Epithelial cell of proximal tubule (primary cell): ENCODE results near the gene SCGB3A2. TPM values are rescaled to one million over a fixed set of nuclear protein-coding genes. Genes with fewer than 3 reads are reported as not detected.

ENCODE experiments used
- DNase-seq: peaks from one replicate; pipeline ENCODE4 v3.0.0-alpha.2; 2011; ENCODE audit warnings: low read depth
- H3K4me3 ChIP-seq: 2 replicates; pipeline ENCODE4 v1.5.1; 2011; ENCODE audit warnings: low read depth, mild to moderate bottlenecking, low read length
- total RNA-seq: library from RNA; depleted of rRNA; stranded (reverse); fragments of >200 nt; gene quantifications from 2 replicates; pipeline ENCODE4 v1.2.3, GENCODE V29; 2015
- TF ChIP-seq, protein P1 (sequence below): conservative IDR thresholded peaks from 2 replicates; pipeline ENCODE4 v1.5.1; 2012; ENCODE audit warnings: low read depth, mild to moderate bottlenecking, low read length

Gene SCGB3A2
- total RNA-seq, 1 donor from 2014 or later = not detected

DNA sequence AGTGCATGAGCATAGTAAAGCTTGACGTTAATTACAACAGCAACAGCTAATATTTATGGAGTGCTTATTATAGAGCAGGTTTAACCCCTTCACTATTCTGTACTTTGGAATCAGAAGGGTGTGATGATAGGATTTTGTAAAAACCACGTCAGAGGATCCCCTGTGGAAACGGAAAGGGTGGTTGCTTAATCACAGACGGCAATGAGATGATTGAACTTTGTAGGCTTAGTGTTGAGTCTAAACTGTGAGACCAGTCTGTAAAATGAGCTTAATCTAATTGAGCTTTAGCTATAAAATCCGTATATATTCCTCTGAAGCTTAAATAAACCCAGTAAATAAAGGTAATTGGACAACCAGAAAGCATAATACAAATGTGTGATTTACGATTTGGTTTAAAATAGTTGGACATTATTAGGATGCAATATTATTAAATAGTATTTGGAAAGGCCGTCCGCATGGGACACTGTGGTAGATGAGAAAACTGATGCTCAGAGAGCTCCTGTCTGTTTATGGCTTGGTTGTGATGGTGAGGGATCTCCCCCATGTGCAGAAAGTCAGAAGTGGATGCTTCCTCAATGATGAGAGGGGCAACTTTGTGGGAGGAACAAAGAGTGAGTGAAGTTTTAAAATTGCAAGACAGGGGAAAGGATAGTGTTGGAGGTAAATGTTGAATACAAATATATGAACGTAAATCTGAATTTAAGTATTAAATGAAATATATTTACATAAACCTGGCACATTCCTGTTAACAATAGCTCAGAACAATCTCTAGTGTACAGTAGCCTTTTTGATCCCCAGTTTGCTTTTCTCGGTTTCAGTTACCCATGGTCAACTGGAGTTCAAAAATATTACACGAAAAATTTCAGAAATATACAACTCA is 23.4 kb upstream of the SCGB3A2 start:
- TF ChIP-seq, protein P1, sequence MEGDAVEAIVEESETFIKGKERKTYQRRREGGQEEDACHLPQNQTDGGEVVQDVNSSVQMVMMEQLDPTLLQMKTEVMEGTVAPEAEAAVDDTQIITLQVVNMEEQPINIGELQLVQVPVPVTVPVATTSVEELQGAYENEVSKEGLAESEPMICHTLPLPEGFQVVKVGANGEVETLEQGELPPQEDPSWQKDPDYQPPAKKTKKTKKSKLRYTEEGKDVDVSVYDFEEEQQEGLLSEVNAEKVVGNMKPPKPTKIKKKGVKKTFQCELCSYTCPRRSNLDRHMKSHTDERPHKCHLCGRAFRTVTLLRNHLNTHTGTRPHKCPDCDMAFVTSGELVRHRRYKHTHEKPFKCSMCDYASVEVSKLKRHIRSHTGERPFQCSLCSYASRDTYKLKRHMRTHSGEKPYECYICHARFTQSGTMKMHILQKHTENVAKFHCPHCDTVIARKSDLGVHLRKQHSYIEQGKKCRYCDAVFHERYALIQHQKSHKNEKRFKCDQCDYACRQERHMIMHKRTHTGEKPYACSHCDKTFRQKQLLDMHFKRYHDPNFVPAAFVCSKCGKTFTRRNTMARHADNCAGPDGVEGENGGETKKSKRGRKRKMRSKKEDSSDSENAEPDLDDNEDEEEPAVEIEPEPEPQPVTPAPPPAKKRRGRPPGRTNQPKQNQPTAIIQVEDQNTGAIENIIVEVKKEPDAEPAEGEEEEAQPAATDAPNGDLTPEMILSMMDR = no peak
- no peak overlapping the region for H3K4me3 ChIP-seq
- DNase-seq = no peak

DNA sequence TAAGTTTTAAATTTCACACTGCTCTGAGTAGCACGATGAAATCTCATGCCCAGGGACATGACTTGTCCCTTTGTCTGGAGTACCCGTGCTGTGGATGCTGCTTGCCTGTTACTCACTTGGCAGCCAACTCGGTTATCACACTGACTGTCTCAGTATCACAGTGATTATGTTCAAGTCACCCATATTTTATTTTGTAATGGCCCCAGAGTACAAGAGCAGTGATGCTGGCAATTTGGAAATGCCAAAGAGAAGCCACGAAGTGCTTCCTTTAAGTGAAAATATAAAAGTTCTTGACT is 22.8 kb upstream of the SCGB3A2 start:
- no peak for DNase-seq
- no peak overlapping the region for H3K4me3 ChIP-seq
- TF ChIP-seq, protein P1 = no peak

DNA sequence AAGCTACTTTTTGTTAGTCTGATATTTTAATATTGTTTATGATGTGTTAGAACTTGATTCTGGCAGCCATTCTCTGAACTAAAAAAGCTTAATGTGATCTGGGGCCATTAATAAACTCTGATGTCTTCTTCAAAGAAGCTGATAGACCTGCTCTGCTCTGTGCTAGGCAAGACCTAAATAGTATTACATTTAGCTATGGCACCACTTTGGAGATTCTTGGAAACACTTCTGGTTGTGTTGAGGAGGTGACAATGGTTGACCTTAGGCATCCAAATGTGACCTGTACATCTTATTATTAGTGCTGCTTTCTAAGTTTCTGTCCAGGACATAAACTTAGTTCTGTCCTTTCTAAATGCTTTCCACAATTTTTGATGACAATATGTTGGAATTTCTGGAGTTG is 21.7 kb upstream of the SCGB3A2 start:
- DNase-seq = no peak
- H3K4me3 ChIP-seq = no peak overlapping the region
- TF ChIP-seq, protein P1 = no peak

DNA sequence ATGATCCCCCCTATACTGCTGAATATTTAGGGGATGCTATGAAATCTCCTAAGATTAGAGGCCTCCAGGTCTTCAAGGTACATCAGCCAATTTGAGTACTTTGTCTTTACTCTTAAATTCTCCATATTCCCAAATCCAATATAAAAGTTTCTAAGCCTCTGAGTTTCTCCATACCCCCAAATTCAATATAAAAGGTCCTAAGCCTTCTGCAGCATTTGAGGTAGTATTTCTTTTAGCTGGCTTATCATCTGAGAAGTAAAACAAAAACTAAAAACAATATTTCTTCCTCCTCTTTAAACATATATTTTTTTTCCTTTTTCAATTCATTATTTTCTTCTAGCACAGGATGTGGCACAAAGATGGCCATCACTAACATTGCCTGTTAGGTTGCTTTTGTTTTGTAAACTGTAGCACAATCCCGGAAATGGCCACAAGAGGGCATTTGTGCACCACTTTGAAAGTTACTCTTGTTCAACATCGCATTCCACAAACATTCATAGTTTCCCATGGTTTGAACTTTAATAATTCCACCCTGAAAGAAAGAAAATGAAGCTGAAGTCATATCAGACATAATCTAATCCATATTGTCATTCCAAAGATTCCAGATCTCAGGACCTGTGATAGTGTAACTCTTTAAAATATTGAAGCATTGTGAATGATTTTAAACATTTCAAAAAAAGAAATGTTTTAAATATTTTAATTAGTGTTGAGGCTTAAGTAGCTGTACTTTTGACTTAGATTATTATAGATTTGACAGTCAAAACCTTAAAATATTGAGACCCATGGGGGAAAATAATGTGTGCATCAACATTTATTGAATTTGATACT is 21.0 kb upstream of the SCGB3A2 start:
- H3K4me3 ChIP-seq = no peak overlapping the region
- TF ChIP-seq, protein P1 = peak; percentile 94
- DNase-seq = peak; percentile 3

DNA sequence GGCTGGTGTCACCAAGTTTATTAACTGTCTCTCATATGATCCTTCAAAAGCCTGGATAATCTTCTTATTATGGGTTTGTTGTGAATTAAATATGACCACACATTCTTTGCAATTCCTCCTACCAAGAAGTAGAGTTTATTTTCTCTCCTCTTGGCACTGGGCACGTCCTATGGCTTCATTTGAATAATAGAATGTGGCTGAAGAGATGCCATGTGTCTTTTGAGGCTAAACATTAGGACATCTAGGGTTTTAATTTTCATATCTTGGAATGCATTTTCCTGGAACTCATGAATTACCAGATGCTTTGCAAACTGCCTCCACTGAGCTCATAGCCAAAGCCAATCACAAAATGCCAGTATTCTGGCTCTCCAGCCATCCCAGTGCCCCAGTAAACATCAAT is 19.9 kb upstream of the SCGB3A2 start:
- DNase-seq = no peak
- H3K4me3 ChIP-seq = no peak overlapping the region
- TF ChIP-seq, protein P1 = no peak

DNA sequence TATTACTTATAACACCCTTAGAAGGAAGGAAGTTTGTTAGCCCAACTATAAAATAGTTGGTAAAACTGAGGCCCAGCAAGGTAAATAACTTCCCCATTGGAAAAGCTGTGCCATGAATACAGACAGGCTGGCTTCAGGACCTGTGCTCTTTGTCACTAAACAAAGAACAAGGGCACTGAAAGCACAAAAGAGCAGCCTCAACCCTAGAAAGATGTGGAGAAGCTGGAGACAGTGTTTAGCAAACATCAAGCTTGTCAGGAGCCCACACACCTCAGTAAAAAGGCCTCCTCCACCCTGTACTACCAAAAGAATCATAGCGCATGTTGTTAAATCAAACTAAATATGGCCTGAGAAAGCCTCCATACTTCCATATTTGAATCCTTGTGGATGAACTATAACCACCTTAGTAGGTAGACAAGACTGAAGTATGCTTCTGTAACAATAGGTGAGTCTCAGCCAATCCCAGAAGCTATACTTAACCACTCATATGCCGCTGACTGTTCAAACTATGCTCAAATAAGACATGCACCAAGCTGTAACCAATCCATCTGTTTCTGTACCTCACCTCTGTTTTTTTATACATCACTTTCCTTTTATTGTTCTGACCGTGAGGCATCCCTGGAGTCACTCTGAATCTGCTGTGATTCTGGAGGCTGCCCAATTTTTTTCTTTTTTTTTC is 18.4 kb upstream of the SCGB3A2 start:
- no peak overlapping the region for H3K4me3 ChIP-seq
- DNase-seq = no peak
- TF ChIP-seq, protein P1 = no peak
